Measurements from ENCODE around the gene GJB1. TPM values are rescaled to one million over a fixed set of nuclear protein-coding genes. Genes with fewer than 3 reads are reported as not detected.

GJB1 gene
- total and polyA plus RNA-seq, 11 donors, result not detected

GRCh38 chrX:71221145-71221544, 1.9 kb upstream of the GJB1 start:
- WGBS, 4 donors, result 91 to 100% (median 99%) methylated on average over 1 of the region's 1 CpG
- ATAC-seq (no peak), DNase-seq (no peak)
- no peak overlapping the region for H3K4me3 ChIP-seq
- TF ChIP-seq CTCF (IDR thresholded peaks at IDR 0.05) (no peak), POLR2A (IDR thresholded peaks at IDR 0.05) (no peak)
- no peak overlapping the region for H3K27ac ChIP-seq
- no peaks in the 10 kb centered on the region for H3K4me1 ChIP-seq
- no peaks in the 10 kb centered on the region for H3K36me3 ChIP-seq
- intact Hi-C loops (cut with DNase I), result no loop called here
- peaks cover 0 to 5% (median 0%) of the 10 kb centered on the region in 9 donors for H3K27me3 ChIP-seq
- no peaks in the 10 kb centered on the region for H3K9me3 ChIP-seq

GRCh38 chrX:71224098-71224708, 1.2 kb downstream of the GJB1 start:
- peaks cover 0 to 5% (median 0%) of the 10 kb centered on the region in 9 donors for H3K27me3 ChIP-seq
- no peaks in the 10 kb centered on the region for H3K36me3 ChIP-seq
- ATAC-seq (no peak), DNase-seq (no peak)
- H3K4me1 ChIP-seq, result no peaks in the 10 kb centered on the region
- no peak for TF ChIP-seq POLR2A (IDR thresholded peaks at IDR 0.05)
- no peak for TF ChIP-seq CTCF (IDR thresholded peaks at IDR 0.05)
- no peak overlapping the region for H3K27ac ChIP-seq
- H3K9me3 ChIP-seq, result no peaks in the 10 kb centered on the region
- H3K4me3 ChIP-seq, result no peak overlapping the region
- intact Hi-C loops (cut with DNase I), result no loop called here
- 80 to 85% (median 81%) methylated on average over 14 to 32 of the region's 32 CpGs for WGBS, 4 donors

DNA sequence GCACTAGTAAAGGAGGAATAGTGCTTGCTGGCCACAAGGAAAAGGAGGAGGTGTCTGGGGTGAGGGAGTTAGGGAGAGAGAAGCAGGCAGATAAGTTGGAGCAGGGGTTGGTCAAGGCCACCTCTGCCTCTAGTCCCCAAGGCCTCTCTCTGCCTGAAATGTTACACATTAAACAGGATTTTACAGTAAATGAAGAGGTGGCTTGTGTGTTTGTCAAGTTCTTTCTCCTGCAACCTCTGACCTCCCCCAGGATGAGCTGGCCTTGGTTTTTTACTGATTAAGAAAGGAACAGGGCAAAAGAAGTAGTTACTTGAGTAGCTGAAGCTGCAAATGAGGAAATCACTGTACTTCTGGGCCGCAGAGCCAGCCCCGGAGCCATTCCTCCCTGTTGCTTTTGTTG, 2.0 kb downstream of the GJB1 start:
- DNase-seq (no peak), ATAC-seq (no peak)
- Histone ChIP-seq H3K4me1 (no peaks in the 10 kb centered on the region), H3K36me3 (no peaks in the 10 kb centered on the region), H3K27ac (no peak overlapping the region), H3K4me3 (no peak overlapping the region), H3K9me3 (no peaks in the 10 kb centered on the region), H3K27me3 (peaks cover 0 to 5% (median 0%) of the 10 kb centered on the region in 9 donors)
- intact Hi-C loops (cut with DNase I), result no loop called here
- TF ChIP-seq POLR2A (IDR thresholded peaks at IDR 0.05), result no peak
- no peak for TF ChIP-seq CTCF (IDR thresholded peaks at IDR 0.05)
- 51 to 67% (median 56%) methylated on average over 2 of the region's 2 CpGs for WGBS, 4 donors

DNA sequence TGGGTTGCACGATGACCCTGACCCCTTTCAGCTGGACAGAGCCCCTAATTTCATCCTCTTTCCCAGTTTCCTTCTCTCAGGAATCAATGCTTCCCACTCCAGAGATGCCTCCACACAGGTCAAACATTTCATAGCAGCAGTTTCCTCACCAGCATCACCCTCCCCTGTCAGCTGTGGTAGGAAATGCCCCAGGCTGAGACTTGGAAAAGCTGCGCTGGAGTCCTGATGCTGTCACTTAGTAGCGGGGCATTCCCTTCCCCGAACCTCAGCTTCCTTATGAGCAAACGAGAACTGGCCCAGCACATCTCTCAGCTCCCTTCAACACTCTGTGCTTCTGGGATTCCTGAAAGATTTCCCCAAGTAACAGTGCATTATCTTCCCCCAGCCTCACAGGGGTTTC, 2.7 kb downstream of the GJB1 start:
- intact Hi-C loops (cut with DNase I), result no loop called here
- H3K27me3 ChIP-seq, result peaks cover 0 to 5% (median 0%) of the 10 kb centered on the region in 9 donors
- 36 to 66% (median 54%) methylated on average over 5 of the region's 5 CpGs for WGBS, 4 donors
- no peak overlapping the region for H3K27ac ChIP-seq
- TF ChIP-seq POLR2A (IDR thresholded peaks at IDR 0.05), result no peak
- TF ChIP-seq CTCF (IDR thresholded peaks at IDR 0.05), result no peak
- H3K9me3 ChIP-seq, result no peaks in the 10 kb centered on the region
- ATAC-seq, result no peak
- no peaks in the 10 kb centered on the region for H3K4me1 ChIP-seq
- H3K36me3 ChIP-seq, result no peaks in the 10 kb centered on the region
- H3K4me3 ChIP-seq, result no peak overlapping the region
- no peak for DNase-seq

All from heart left ventricle (tissue), 16 donors.